HG03025 (cell line): Measurements from ENCODE around the gene P2RY13.
A peak's percentile ranks its signal among the peaks of the same experiment; 100 is the strongest.

Experiments used
- ATAC-seq: cut with Tn5 transposase; IDR thresholded peaks from one replicate; pipeline ENCODE4 v1.9.1; 2021; ENCODE audit warnings: mild to moderate bottlenecking, moderate library complexity; ENCODE audit not compliant: unreplicated experiment, low FRiP score

The P2RY13 gene

DNA sequence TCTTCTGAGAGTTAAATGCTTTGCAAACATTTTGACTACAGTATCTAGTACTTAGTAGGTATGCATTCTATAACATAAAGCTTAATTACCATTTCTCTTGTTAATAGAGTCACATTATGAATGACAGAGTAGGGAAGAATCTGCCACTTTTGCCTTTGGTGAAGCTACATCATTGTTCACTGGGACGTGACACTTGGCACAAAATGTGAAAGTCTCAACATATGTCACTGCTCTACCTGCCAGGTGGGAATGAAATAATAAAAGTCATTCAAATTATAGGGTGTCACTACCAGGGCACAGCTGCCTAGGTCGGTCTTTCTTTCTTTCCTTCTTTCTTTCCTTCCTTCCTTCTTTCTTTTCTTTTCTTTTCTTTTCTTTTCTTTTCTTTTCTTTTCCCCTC is 30.3 kb downstream of the P2RY13 start:
- no peak for ATAC-seq

DNA sequence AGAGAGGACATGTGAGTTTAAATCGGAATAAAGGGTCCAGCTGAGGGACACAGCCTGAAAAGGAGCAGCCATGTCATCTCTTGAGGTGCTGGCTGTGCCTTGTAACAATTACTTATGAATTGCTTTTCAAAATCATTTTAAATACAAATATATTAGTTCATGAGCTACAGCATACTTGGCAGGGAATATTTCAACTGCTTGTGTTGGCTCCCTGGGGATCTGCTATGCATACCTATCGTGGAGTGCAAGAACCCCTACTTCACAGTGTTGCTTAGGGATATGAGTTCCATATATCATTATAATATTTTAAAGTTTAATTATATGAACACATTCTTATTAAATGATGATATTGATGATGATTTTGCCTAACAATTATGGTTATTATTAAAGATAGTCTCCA is 31.9 kb downstream of the P2RY13 start:
- no peak for ATAC-seq

DNA sequence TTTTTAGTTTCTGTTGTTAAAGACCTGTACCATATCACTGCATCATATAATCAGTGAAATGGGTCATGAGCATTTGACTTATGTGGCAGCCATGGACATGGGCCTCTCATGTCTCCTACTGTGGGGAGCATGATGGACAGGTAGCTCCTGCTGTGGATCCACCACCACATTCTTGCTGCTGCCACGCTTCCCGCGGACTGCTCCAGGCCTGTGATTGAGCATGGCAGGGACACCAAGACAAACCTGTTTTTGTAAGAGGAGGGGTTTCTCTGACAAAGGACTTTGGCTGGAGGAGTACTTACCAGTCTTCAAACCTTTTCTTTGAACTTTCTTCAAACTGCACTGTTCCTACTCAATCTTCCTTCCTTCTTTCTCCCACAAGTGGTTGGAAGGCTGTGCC is 33.1 kb downstream of the P2RY13 start:
- no peak for ATAC-seq

DNA sequence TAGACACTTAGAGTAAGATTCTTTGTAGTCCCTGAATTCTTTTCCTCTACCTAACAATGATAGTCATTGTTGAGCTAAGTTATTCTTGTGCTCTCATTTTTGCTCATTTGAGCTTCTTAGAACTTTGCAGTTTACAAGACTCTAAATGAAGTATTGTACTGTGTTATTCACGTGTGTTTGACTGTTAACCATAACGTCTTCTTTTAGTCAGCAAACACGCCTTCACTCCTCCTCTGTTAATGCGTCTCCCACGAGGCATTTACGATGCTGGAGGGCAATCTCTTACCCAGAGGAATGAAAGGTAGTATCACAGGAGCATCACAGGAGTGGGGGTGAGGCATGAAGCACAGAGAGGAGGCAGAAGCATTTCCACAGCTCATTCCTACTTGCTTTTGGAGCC is 36.2 kb downstream of the P2RY13 start:
- ATAC-seq, result no peak

DNA sequence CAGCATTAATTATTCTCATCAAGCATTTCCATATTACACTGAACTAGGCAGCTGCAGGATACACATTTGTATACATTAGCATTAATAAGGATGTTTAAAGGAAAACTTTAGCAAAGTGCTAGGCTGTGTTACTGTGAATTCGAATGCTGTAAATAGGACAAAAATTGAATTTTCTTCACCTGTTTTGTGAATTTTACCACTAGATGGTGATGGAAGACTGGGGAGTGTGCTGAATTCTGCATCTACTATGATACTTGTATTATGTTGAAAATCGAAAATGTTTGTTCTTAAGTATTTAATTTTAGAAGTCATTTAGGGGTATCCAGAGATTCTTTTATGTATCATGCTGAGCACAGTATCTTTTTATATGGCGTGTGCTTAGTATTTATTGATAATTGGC is 38.7 kb downstream of the P2RY13 start:
- no peak for ATAC-seq

DNA sequence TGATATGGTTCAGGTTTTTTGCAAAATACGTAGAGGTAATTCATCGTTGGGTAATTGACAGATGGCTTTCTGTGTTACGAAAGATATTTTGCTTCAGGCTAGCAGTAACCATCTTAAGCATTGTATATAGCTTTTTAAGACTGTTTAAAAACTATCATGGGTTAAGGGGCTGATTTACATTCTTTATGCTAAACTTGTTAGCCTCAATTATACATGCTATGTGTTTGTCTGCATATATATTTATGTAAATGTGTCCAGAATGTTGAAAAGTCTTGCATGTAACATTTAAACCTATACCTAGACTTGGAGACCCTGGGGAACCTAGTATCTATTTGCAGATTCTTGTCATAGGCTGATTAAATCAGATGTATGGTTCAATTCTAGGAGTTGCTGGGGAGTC is 39.9 kb downstream of the P2RY13 start:
- no peak for ATAC-seq

DNA sequence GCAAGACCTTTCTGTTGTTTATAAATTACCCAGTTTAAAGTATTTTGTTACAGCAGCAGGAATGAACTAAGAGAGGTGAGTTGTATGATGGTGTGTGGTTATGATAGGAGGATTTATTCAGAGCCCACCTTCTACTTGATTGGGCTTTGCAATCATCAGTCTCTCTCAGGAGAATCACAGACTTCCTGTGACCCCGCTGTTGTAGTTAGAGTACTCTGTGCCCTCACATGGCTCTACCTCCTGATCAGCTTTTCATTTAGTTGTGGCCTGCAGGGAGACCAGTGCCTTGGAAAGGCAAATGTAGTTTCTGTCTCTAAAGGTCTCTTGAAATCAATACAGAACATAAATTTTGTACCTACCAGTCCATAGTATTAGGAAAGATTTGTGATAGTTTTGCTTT is 43.4 kb downstream of the P2RY13 start:
- no peak for ATAC-seq

DNA sequence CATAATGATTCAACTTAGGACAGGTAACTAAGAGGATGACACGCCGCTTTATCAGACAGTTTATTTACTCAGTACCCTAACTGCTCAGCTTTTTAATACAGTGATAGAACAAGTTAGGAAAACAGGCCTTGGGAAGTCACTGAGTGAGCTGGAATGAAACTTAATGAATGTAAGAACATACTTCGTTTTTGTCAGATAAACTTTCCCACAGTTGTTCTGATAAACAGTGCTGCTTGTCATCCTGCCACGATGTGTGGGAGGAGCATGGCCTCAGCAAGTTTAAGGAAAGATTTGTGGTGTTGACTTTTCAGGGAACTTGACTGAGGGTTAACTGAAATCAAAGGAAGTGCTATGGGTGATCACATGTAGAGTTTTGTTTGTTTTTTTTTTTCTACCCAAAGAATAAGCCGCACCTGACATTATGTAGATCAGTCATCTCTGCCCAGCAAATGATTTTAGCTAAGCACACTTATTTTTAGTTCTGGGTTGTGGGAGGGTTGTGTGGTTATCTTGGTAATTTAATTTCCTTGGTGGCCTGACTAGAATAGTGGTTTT is 45.4 kb downstream of the P2RY13 start:
- no peak for ATAC-seq

DNA sequence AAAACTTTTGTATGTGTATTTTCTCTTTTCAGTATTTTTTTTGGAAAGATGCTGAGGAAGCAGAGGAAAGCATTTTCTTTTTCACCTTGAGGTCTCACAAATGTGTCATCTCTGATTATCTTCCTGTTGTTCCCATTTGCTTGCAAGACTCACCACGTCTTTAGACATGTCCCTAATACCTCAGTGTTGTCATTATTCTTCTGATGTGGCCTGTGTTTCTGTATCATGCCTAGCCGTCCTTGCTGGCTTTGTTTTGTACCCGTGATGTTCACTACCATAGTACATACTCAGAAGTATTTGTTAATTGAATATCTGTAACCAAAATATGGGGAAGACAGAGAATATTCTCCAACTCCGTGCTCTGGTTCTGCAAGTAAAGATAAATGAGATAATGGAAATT is 46.0 kb downstream of the P2RY13 start:
- ATAC-seq, result no peak

DNA sequence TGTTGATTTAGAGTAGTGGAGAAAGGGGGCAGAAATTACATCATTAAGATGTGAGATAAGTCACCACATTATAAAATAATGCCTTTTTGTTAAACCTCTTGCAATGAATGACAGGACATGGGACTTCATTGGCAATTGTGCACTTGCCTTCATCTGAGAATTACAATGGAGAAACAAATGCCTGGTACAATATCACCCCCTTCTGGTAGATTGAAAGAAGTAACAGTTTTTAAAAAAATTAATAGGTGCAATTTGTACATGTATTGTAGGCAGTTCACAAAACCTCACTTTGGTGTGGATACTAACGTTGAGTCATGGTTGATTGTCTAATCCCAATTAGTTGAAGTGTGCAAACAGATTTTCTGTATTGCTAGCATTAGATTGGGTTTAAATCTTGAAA is 46.4 kb downstream of the P2RY13 start:
- no peak for ATAC-seq

DNA sequence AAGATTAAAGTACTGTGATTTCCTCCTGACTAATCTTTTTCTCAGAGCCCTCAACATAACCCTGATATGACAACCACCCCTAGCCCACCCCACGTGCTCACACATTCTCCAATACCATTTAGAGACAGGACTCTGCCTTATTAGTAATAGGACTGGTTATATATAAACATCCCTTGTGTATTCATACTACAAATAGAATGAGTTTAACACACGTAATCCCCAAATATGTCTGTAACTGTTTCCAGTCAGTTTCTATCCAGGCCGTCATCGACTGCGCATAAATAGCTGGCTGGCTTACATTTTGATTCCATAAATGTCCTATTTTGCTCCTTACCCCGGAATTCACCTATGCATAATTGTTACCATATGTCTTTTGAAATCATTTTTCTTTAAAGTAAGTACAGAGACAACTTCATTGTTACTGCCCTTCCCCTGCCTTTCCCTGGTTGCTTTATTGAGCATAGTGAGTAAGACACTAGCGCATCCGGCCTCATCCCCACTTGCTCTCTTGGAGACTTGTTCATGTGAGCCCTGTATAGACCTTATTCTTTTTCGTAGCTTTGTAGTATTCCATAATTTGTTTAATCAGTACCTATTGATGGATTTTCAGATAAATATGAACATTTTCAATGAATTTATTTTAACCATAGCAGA is 47.6 kb downstream of the P2RY13 start:
- ATAC-seq, result no peak

DNA sequence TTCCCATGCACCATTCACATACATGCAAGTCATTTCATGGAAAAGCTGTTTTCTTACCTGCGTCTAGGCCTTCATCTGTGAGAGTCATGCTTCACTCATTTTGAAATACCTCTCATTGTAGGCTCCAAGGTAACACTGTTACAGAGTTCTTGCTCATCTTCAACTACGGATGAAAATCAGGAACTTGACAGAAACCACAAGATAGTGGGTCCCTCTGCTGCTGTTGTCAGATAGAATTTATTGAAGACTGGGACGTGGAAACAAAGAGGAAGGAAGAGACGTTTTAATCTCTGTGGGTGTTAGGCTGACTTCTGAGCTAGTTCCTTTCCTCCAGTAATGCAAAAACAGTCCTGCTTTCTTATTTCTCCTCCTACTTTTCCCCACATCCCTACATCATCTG is 51.1 kb downstream of the P2RY13 start, which contains the start of gene P2RY14:
Gene P2RY14, minus strand, starts transcription at position 313 of the 400 bp plus-strand sequence. CDS start 64,226 bp downstream, outside the sequence.
- ATAC-seq, result no peak

DNA sequence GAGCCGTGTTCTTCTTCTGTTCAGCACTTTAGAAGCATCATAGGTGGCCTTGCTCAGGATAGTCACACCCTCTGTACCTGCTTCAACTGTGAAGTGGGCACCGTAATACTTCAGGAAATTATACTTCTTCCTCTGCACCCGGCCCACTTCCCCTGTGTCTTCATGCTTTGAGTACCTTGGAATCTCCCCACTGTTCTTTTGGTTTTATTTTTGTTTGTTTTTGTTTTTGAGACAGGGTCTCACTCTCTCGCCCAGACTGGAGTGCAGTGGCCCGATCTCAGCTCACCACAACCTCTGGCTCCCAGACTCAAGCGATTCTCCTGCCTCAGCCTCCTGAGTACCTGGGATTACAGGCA is 52.7 kb downstream of the P2RY13 start:
- ATAC-seq, result peak; percentile 52
